Measurements from ENCODE around the gene NQO2. TPM values are rescaled to one million over a fixed set of nuclear protein-coding genes. Genes with fewer than 3 reads are reported as not detected.

NQO2 gene
- polyA plus RNA-seq, 1 of the 3 experiments (the other 2 are of a cell fraction), result 19.2 TPM

DNA sequence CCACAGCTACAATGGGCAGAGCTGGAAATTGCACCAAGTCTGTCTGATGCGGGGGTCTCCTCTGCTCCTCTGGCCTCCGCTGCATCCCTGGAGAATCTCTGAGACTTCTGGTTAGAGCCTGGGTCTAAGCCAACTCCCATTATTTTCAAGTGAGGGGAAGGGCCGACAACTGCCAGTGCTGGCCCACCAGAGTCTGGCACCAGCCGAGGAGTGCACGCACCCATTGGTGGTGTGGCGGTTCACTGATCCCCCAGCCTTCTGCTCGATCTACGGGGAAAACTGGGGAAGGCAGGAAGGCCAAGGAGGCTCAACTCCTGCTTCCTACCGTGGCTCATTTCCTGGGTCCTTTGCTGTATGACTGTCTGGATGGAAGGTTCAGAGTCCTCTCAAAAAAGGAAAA lies 6.2 kb downstream of the NQO2 start:
- Histone ChIP-seq H3K27ac (ENCODE audit: low read depth in 2 of 2, low read length in 1 of 2) (no peak overlapping the region), H3K4me1 (ENCODE audit: control insufficient read depth in 1 of 2, insufficient read depth in 2 of 2, low read depth in 1 of 2, low read length in 1 of 2) (no peaks in the 10 kb centered on the region), H3K4me2 (no peak overlapping the region), H2AFZ (ENCODE audit: low read depth) (no peak overlapping the region), H3K9ac (no peak overlapping the region), H3K36me3 (replicated peaks in 1 of 2; ENCODE audit: control insufficient read depth in 1 of 2, insufficient read depth in 2 of 2, low read length in 1 of 2) (peaks cover 5 to 34% of the 10 kb centered on the region in 2 experiments), H3K4me3 (ENCODE audit: low read depth in 2 of 2, low read length in 1 of 2) (no peak overlapping the region), H3K27me3 (ENCODE audit: insufficient read depth) (no peaks in the 10 kb centered on the region), H3K79me2 (ENCODE audit: insufficient read depth) (no peaks in the 10 kb centered on the region), H3F3A (replicated peaks; ENCODE audit: insufficient read depth) (peaks cover 4% of the 10 kb centered on the region), H3K9me3 (peaks cover 4% of the 10 kb centered on the region; the same call in 1 of the 2 replicates), H3K9me2 (no peaks in the 10 kb centered on the region), H4K20me1 (ENCODE audit: insufficient read depth) (no peaks in the 10 kb centered on the region)
- POLR2A ChIA-PET, result no interaction called here
- CTCF ChIA-PET, result no interaction called here
- TF ChIP-seq POLR2AphosphoS5 (IDR thresholded peaks at IDR 0.05; ENCODE audit: low read depth, low read length), result no peak
- DNase-seq, result no peak
- WGBS (ENCODE audit: low lambda C conversion rate), result 94% methylated on average over 3 of the region's 9 CpGs

DNA sequence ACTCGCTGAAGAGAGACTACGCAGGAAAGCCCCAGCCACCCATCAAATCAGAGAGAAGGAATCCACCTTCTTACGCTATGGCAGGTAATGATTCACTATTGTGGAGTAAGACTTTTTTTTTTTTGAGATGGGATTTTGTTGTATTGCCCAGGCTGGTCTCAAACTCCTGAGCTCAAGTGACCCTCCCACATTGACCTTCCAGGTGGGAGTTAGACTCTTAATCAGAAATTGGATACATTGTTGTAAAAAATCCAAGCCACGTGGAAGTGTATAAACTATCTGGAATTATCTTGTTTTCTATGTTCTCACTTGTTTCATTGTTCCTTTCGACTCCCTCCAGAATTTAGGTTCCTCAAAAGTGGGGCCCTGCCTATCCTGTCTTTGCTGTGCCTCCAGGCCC lies 6.8 kb downstream of the NQO2 start:
- no peaks in the 10 kb centered on the region for H3K9me2 ChIP-seq
- WGBS (ENCODE audit: low lambda C conversion rate), result 95% methylated on average over 5 of the region's 5 CpGs
- H3K4me1 ChIP-seq (ENCODE audit: control insufficient read depth in 1 of 2, insufficient read depth in 2 of 2, low read depth in 1 of 2, low read length in 1 of 2), result no peaks in the 10 kb centered on the region
- no peaks in the 10 kb centered on the region for H3K79me2 ChIP-seq (ENCODE audit: insufficient read depth)
- DNase-seq, result no peak
- H3K4me3 ChIP-seq (ENCODE audit: low read depth in 2 of 2, low read length in 1 of 2), result no peak overlapping the region
- ChIA-PET CTCF (no interaction called here), POLR2A (no interaction called here)
- peaks cover 5 to 40% of the 10 kb centered on the region in 2 experiments for H3K36me3 ChIP-seq (replicated peaks in 1 of 2; ENCODE audit: control insufficient read depth in 1 of 2, insufficient read depth in 2 of 2, low read length in 1 of 2)
- no peak overlapping the region for H3K9ac ChIP-seq
- H3K27me3 ChIP-seq (ENCODE audit: insufficient read depth), result no peaks in the 10 kb centered on the region
- H3F3A ChIP-seq (replicated peaks; ENCODE audit: insufficient read depth), result peaks cover under 1% of the 10 kb centered on the region
- H4K20me1 ChIP-seq (ENCODE audit: insufficient read depth), result no peaks in the 10 kb centered on the region
- H2AFZ ChIP-seq (ENCODE audit: low read depth), result no peak overlapping the region
- H3K9me3 ChIP-seq, result peaks cover 10% of the 10 kb centered on the region
- H3K27ac ChIP-seq (ENCODE audit: low read depth in 2 of 2, low read length in 1 of 2), result no peak overlapping the region
- TF ChIP-seq GABPA (IDR thresholded peaks at IDR 0.05; ENCODE audit: low read depth), result no peak
- TF ChIP-seq TCF12 (IDR thresholded peaks at IDR 0.05), result no peak
- TF ChIP-seq, protein P1, sequence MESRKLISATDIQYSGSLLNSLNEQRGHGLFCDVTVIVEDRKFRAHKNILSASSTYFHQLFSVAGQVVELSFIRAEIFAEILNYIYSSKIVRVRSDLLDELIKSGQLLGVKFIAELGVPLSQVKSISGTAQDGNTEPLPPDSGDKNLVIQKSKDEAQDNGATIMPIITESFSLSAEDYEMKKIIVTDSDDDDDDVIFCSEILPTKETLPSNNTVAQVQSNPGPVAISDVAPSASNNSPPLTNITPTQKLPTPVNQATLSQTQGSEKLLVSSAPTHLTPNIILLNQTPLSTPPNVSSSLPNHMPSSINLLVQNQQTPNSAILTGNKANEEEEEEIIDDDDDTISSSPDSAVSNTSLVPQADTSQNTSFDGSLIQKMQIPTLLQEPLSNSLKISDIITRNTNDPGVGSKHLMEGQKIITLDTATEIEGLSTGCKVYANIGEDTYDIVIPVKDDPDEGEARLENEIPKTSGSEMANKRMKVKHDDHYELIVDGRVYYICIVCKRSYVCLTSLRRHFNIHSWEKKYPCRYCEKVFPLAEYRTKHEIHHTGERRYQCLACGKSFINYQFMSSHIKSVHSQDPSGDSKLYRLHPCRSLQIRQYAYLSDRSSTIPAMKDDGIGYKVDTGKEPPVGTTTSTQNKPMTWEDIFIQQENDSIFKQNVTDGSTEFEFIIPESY (IDR thresholded peaks at IDR 0.05; ENCODE audit: borderline replicate concordance, low read depth), result no peak
- TF ChIP-seq SIN3A (IDR thresholded peaks at IDR 0.05; ENCODE audit: borderline replicate concordance, low read depth, low read length), result no peak
- H3K4me2 ChIP-seq, result no peak overlapping the region

DNA sequence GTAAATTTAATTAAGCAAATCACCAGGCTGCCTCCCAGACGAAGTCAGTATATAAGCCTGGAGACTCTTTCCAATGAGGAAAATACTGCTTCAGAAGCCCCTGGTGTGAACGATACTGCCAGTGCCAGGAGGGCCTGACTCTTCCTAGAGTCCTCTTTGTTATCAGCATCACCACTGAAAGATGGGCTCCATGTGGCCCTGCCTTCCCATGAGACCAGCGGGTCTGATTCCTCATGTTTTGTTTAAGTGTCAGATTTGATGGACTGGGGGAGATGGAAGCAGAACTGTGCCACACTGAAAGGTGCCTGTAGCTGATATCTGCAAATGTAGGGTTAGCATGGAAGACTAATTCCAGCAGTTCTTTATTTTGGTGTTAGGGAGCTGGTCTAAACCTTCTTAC lies 7.9 kb downstream of the NQO2 start:
- H3K9ac ChIP-seq, result no peak overlapping the region
- no peaks in the 10 kb centered on the region for H3K4me1 ChIP-seq (ENCODE audit: control insufficient read depth in 1 of 2, insufficient read depth in 2 of 2, low read depth in 1 of 2, low read length in 1 of 2)
- peaks cover 14% of the 10 kb centered on the region for H3K9me3 ChIP-seq
- WGBS (ENCODE audit: low lambda C conversion rate), result 94% methylated on average over 3 of the region's 3 CpGs
- no peaks in the 10 kb centered on the region for H3K27me3 ChIP-seq (ENCODE audit: insufficient read depth)
- DNase-seq, result no peak
- ChIA-PET CTCF (interaction anchor here (0.6 kb wide), 1 partner anchor 15 kb away, joined by 3 read pairs; no protein-coding TSS in a partner anchor), POLR2A (no interaction called here)
- no peaks in the 10 kb centered on the region for H3K79me2 ChIP-seq (ENCODE audit: insufficient read depth)
- peaks cover 5 to 51% of the 10 kb centered on the region in 2 experiments for H3K36me3 ChIP-seq (replicated peaks in 1 of 2; ENCODE audit: control insufficient read depth in 1 of 2, insufficient read depth in 2 of 2, low read length in 1 of 2)
- no peak overlapping the region for H3K27ac ChIP-seq (ENCODE audit: low read depth in 2 of 2, low read length in 1 of 2)
- H4K20me1 ChIP-seq (ENCODE audit: insufficient read depth), result no peaks in the 10 kb centered on the region
- H3F3A ChIP-seq (replicated peaks; ENCODE audit: insufficient read depth), result no peaks in the 10 kb centered on the region
- H3K4me3 ChIP-seq (ENCODE audit: low read depth in 2 of 2, low read length in 1 of 2), result no peak overlapping the region
- H2AFZ ChIP-seq (ENCODE audit: low read depth), result no peak overlapping the region
- H3K9me2 ChIP-seq, result no peaks in the 10 kb centered on the region
- no peak overlapping the region for H3K4me2 ChIP-seq
- TF ChIP-seq GATA2 (CRISPR knock-in tag; IDR thresholded peaks at IDR 0.05), result no peak
- TF ChIP-seq, protein P2, sequence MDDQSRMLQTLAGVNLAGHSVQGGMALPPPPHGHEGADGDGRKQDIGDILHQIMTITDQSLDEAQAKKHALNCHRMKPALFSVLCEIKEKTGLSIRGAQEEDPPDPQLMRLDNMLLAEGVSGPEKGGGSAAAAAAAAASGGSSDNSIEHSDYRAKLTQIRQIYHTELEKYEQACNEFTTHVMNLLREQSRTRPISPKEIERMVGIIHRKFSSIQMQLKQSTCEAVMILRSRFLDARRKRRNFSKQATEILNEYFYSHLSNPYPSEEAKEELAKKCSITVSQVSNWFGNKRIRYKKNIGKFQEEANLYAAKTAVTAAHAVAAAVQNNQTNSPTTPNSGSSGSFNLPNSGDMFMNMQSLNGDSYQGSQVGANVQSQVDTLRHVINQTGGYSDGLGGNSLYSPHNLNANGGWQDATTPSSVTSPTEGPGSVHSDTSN (IDR thresholded peaks at IDR 0.05), result no peak
- TF ChIP-seq, protein P3, sequence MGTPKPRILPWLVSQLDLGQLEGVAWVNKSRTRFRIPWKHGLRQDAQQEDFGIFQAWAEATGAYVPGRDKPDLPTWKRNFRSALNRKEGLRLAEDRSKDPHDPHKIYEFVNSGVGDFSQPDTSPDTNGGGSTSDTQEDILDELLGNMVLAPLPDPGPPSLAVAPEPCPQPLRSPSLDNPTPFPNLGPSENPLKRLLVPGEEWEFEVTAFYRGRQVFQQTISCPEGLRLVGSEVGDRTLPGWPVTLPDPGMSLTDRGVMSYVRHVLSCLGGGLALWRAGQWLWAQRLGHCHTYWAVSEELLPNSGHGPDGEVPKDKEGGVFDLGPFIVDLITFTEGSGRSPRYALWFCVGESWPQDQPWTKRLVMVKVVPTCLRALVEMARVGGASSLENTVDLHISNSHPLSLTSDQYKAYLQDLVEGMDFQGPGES (IDR thresholded peaks at IDR 0.05; ENCODE audit: low read depth, low read length), result no peak
- TF ChIP-seq GABPA (IDR thresholded peaks at IDR 0.05; ENCODE audit: low read depth), result no peak
- no peak for TF ChIP-seq NFIC (IDR thresholded peaks at IDR 0.05; ENCODE audit: borderline replicate concordance)
- TF ChIP-seq FOSL2 (IDR thresholded peaks at IDR 0.05; ENCODE audit: borderline replicate concordance, low read depth), result no peak
- TF ChIP-seq, protein P1 (IDR thresholded peaks at IDR 0.05; ENCODE audit: borderline replicate concordance, low read depth), result no peak
- no peak for TF ChIP-seq EP300 (IDR thresholded peaks at IDR 0.05; ENCODE audit: borderline replicate concordance in 1 of 2, low read depth in 1 of 2, low read length in 1 of 2)
- no peak for TF ChIP-seq CHD2 (IDR thresholded peaks at IDR 0.05; ENCODE audit: low read length, partially characterized antibody)
- no peak for TF ChIP-seq MXI1 (IDR thresholded peaks at IDR 0.05; ENCODE audit: low read depth, low read length)
- no peak for TF ChIP-seq ELF1 (IDR thresholded peaks at IDR 0.05)
- TF ChIP-seq TCF12 (IDR thresholded peaks at IDR 0.05), result no peak
- no peak for TF ChIP-seq NRF1 (IDR thresholded peaks at IDR 0.05; ENCODE audit: low read depth, low read length)
- no peak for TF ChIP-seq TAF1 (IDR thresholded peaks at IDR 0.05; ENCODE audit: borderline replicate concordance, low read depth, low read length)
